OCI-M2 (cell line): ENCODE data around the gene SCGB1D2.

Experiments used
- DNase-seq: peaks from one replicate; lab custom pipeline; 2025; ENCODE audit not compliant: unreplicated experiment; lab: John Stamatoyannopoulos, UW

SCGB1D2 gene

GRCh38 chr11:62256281-62256680 lies 14.2 kb downstream of the SCGB1D2 start:
- no peak for DNase-seq

- DNase-seq, result no peak
Observed at GRCh38 chr11:62260261-62260953, 18.4 kb downstream of the SCGB1D2 start.

GRCh38 chr11:62264004-62264403 lies 22.0 kb downstream of the SCGB1D2 start:
- no peak for DNase-seq

- DNase-seq, result no peak
Observed at GRCh38 chr11:62266558-62266957, 24.5 kb downstream of the SCGB1D2 start.

- no peak for DNase-seq
Observed at GRCh38 chr11:62267050-62267449, 25.0 kb downstream of the SCGB1D2 start.

GRCh38 chr11:62267576-62267975 lies 25.5 kb downstream of the SCGB1D2 start:
- no peak for DNase-seq

- DNase-seq, result no peak
Observed at GRCh38 chr11:62269654-62270278, 27.7 kb downstream of the SCGB1D2 start, which contains the start of gene SCGB2A2. Gene SCGB2A2, plus strand, starts transcription at chr11:62270158. Its CDS starts 59 bp downstream, at chr11:62270217.

- no peak for DNase-seq
Observed at GRCh38 chr11:62273284-62273683, 31.2 kb downstream of the SCGB1D2 start.

- no peak for DNase-seq
Observed at GRCh38 chr11:62273789-62274275, 31.8 kb downstream of the SCGB1D2 start.

- no peak for DNase-seq
Observed at GRCh38 chr11:62280452-62280851, 38.4 kb downstream of the SCGB1D2 start.
